ENCODE results near the gene L3HYPDH. TPM values are rescaled to one million over a fixed set of nuclear protein-coding genes. Genes with fewer than 3 reads are reported as not detected.

L3HYPDH gene
- total and polyA plus RNA-seq, 2 of the 13 experiments (the other 11 are each of a cell fraction or from before 2014, with no cell fraction given) = 30.5 to 36.6 TPM

GRCh38 chr14:59464486-59465315 lies 19.5 kb downstream of the L3HYPDH start (continued):
- TF ChIP-seq HOXA3 (CRISPR knock-in tag; IDR thresholded peaks at IDR 0.05) (peak; percentile 4; the same call in 1 of the 2 replicates), ZNF33B (CRISPR knock-in tag; IDR thresholded peaks at IDR 0.05) (no peak), YEATS4 (CRISPR knock-in tag; IDR thresholded peaks at IDR 0.05; ENCODE audit: borderline replicate concordance) (no peak; the same call in 1 of the 2 replicates), AGO1 (IDR thresholded peaks at IDR 0.05; ENCODE audit: low read depth, low read length, poor library complexity, severe bottlenecking) (peak; percentile 11), ATF7-NPFF (CRISPR knock-in tag; IDR thresholded peaks at IDR 0.05; ENCODE audit: low read depth) (peak; percentile 67; the same call in 1 of the 2 replicates), CBX1 (IDR thresholded peaks at IDR 0.05; ENCODE audit: low read depth) (no peak), ZBTB49 (CRISPR knock-in tag; IDR thresholded peaks at IDR 0.05; ENCODE audit: borderline replicate concordance) (no peak), ZNF576 (CRISPR knock-in tag; IDR thresholded peaks at IDR 0.05) (no peak), HOMEZ (CRISPR knock-in tag; IDR thresholded peaks at IDR 0.05; ENCODE audit: low read depth) (no peak), REXO4 (CRISPR knock-in tag; IDR thresholded peaks at IDR 0.05; ENCODE audit: borderline replicate concordance) (no peak), ZFY (CRISPR knock-in tag; IDR thresholded peaks at IDR 0.05) (peak; percentile 77), FLYWCH1 (CRISPR knock-in tag; IDR thresholded peaks at IDR 0.05) (no peak), ZNF607 (CRISPR knock-in tag; IDR thresholded peaks at IDR 0.05; ENCODE audit: borderline replicate concordance) (0 out of 2 replicates have a peak, but pooled peaks have one; percentile 49), MTF1 (CRISPR knock-in tag; IDR thresholded peaks at IDR 0.05) (no peak), ZBTB33 (CRISPR knock-in tag; IDR thresholded peaks at IDR 0.05) (no peak), ZNF468 (CRISPR knock-in tag; IDR thresholded peaks at IDR 0.05) (no peak), PCBP2 (optimal IDR thresholded peaks at IDR 0.05; ENCODE audit: low read depth, low read length, poor library complexity, severe bottlenecking) (no peak), FOXC1 (CRISPR knock-in tag; IDR thresholded peaks at IDR 0.05; ENCODE audit: borderline replicate concordance) (no peak; the same call in 1 of the 2 replicates), SP4 (CRISPR knock-in tag; IDR thresholded peaks at IDR 0.05) (no peak), ZNF850 (CRISPR knock-in tag; conservative IDR thresholded peaks at IDR 0.05) (0 out of 2 replicates have a peak, but pooled peaks have one; percentile 33), SIN3B (IDR thresholded peaks at IDR 0.05; ENCODE audit: low read length) (no peak), ZNF674 (CRISPR knock-in tag; IDR thresholded peaks at IDR 0.05; ENCODE audit: low read depth) (no peak), ZNF572 (CRISPR knock-in tag; IDR thresholded peaks at IDR 0.05) (no peak)
